Memory B cell (primary cell): ENCODE data around the gene SLC9A5.

Experiments
- ATAC-seq: fragments of 150-1000 bp; cut with Tn5 transposase; 2 replicates; pipeline ENCODE4 v1.10.0; 2021; ENCODE audit warnings: low read depth, mild to moderate bottlenecking, moderate library complexity
- DNase-seq, 2 donors: peaks; one replicate each; pipeline ENCODE4 v3.0.0; 2022; ENCODE audit warnings: low spot score in 2 of 2
- H3K27ac Mint-ChIP-seq: one replicate; pipeline ENCODE4 v1.8.0; 2022; ENCODE audit warnings: mild to moderate bottlenecking, moderate library complexity, mixed read lengths
- H3K27me3 Mint-ChIP-seq: one replicate; pipeline ENCODE4 v1.8.0; 2022; ENCODE audit warnings: mixed read lengths
- H3K36me3 Mint-ChIP-seq: one replicate; pipeline ENCODE4 v1.8.0; 2022; ENCODE audit warnings: mild to moderate bottlenecking, mixed read lengths
- H3K4me1 Mint-ChIP-seq: one replicate; pipeline ENCODE4 v1.8.0; 2022; ENCODE audit warnings: mixed read lengths
- H3K4me3 Mint-ChIP-seq: one replicate; pipeline ENCODE4 v1.8.0; 2022; ENCODE audit warnings: mild to moderate bottlenecking, moderate library complexity, mixed read lengths
- H3K9me3 Mint-ChIP-seq: one replicate; pipeline ENCODE4 v1.8.0; 2022; ENCODE audit warnings: mixed read lengths

Gene SLC9A5

DNA sequence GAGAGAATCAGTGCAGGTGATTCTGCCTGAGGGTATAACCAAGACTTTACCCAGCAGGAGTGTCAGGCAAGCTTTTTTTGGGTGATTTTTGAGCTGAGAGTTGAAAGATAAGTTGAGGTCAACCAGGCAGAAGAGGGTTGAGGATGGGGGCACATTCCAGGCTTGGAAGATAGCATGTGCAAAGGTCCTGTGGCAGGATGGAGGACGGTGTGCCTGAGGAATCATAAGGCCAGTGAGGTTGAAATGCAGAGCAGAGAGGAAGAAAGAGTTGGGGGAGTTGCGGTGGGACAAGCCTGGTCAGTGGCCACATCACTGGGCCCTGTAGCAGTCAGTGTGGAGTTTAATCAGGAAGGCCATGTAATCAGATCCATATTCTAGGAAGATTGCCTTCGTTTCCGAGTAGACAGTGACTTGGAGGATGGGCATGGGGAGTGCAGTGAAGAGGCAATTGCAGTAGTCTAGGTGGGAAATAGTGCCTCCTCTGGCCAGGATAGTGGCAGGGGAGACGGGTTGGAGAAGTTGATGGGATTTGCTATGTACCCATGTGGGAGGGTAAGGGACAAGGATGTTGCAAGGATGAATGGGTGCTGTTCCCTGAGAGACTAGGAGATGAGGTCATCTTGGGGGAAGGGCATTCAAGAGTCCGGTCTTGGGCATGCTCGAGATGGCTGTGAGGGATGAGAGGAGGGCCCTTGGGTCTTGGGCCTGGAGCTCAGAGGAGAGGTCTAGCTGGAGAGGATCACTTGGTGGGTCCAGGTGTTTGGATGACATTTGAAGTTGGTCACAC lies 34.5 kb downstream of the SLC9A5 start:
- H3K9me3 Mint-ChIP-seq: no peaks in the 10 kb centered on the region
- H3K27ac Mint-ChIP-seq: no peak overlapping the region
- no peaks in the 10 kb centered on the region for H3K4me1 Mint-ChIP-seq
- ATAC-seq (no peak), DNase-seq (no peak)
- H3K27me3 Mint-ChIP-seq: no peaks in the 10 kb centered on the region
- H3K36me3 Mint-ChIP-seq: no peaks in the 10 kb centered on the region
- no peak overlapping the region for H3K4me3 Mint-ChIP-seq

DNA sequence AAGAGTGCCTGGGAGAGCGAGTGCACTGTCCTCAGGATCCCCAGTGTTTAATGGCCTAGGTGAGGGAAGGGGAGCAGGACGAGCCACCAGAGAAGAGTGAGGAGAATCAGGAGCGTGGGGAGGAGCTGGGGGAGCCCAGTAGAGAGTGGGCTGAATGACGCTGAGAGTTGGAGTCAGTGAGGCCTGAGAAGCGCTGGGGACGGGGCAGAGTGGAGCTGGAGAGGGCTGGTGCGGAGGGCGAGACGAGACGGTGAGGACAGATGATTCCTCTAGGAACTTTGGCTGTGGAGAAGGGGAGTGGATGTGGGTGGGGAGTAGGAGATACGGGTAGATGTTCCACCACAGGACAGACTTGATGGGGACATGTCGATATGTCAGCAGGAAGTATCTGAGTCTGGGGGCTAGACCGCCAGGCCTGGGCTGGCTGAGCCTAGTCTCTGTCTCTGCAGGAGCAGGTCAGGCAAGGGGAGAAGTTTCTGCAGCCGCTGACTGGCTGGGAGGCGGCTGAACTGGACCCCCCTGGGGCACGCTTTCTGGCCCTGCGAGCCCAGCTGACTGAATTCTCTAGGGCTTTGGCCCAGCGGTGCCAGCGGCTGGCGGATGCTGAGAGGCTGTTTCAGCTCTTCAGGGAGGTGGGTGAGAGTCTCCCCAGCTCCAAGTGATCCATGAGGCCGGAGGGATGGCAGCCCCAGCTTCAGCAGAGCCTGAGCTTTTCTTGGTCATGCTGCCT lies 35.2 kb downstream of the SLC9A5 start:
- Mint-ChIP-seq H3K27ac (peak overlapping the region; percentile 0), H3K27me3 (no peaks in the 10 kb centered on the region), H3K4me1 (no peaks in the 10 kb centered on the region), H3K9me3 (no peaks in the 10 kb centered on the region), H3K4me3 (no peak overlapping the region), H3K36me3 (no peaks in the 10 kb centered on the region)
- DNase-seq (no peak), ATAC-seq (no peak)

DNA sequence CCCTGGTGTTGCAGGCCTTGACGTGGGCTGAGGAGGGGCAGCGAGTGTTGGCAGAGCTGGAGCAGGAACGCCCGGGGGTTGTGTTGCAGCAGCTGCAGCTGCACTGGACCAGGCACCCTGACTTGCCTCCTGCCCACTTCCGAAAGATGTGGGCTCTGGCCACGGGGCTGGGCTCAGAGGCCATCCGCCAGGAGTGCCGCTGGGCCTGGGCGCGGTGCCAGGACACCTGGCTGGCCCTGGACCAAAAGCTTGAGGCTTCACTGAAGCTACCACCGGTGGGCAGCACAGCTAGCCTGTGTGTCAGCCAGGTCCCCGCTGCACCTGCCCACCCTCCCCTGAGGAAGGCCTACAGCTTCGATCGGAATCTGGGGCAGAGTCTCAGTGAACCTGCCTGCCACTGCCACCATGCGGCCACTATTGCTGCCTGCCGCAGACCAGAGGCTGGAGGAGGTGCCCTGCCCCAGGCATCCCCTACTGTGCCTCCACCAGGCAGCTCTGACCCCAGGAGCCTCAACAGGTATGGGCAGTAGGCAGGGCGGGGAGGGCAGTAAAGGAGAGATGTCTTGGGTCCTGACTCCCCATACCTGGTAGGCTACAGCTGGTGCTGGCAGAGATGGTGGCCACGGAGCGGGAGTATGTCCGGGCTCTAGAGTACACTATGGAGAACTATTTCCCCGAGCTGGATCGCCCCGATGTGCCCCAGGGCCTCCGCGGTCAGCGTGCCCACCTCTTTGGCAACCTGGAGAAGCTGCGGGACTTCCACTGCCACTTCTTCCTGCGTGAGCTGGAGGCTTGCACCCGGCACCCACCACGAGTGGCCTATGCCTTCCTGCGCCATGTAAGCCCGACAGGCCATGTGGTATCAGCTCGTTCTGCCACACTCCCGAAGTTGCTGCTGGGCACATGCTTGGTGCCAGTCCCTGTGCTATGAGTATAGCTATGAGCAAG lies 36.2 kb downstream of the SLC9A5 start:
- Mint-ChIP-seq H3K27ac (no peak overlapping the region), H3K9me3 (no peaks in the 10 kb centered on the region), H3K4me1 (no peaks in the 10 kb centered on the region), H3K27me3 (no peaks in the 10 kb centered on the region), H3K4me3 (no peak overlapping the region), H3K36me3 (no peaks in the 10 kb centered on the region)
- peak; percentile 43 for ATAC-seq
- DNase-seq: no peak

DNA sequence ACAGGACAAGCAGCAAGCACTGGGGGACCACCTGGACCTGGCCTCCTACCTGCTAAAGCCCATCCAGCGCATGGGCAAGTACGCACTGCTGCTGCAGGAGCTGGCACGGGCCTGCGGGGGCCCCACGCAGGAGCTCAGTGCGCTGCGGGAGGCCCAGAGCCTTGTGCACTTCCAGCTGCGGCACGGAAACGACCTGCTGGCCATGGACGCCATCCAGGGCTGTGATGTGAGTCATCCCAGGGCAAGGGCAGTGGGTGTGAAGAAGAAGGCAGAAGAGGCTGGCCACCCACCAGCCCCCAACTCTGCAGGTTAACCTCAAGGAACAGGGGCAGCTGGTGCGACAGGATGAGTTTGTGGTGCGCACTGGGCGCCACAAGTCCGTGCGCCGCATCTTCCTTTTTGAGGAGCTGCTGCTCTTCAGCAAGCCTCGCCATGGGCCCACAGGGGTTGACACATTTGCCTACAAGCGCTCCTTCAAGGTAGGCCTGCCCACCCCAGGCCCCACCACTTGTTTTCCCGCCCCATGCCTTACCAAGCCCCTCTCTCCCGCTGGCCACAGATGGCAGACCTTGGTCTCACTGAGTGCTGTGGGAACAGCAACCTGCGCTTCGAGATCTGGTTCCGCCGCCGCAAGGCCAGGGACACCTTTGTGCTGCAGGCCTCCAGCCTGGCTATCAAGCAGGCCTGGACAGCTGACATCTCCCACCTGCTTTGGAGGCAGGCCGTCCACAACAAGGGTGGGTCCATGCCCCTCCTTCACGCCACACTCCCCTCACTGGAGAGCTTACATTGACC lies 37.9 kb downstream of the SLC9A5 start:
- Mint-ChIP-seq H3K27ac (no peak overlapping the region), H3K4me1 (no peaks in the 10 kb centered on the region), H3K4me3 (no peak overlapping the region), H3K36me3 (no peaks in the 10 kb centered on the region), H3K27me3 (no peaks in the 10 kb centered on the region), H3K9me3 (no peaks in the 10 kb centered on the region)
- ATAC-seq (no peak), DNase-seq (no peak)

DNA sequence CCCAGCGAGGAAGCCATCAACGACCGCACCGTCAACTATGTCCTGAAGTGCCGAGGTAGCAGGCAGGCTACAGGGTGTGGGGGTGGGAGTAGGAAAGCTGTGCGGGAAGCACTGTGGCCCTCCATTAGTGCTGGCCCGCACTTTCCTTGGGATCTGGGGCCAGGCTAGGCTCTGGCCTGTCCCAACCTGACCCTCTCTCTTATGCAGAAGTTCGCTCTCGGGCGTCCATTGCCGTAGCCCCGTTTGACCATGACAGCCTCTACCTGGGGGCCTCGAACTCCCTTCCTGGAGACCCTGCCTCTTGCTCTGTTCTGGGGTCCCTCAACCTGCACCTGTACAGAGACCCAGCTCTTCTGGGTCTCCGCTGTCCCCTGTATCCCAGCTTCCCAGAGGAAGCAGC lies 39.2 kb downstream of the SLC9A5 start:
- H3K4me1 Mint-ChIP-seq: no peaks in the 10 kb centered on the region
- no peaks in the 10 kb centered on the region for H3K36me3 Mint-ChIP-seq
- no peaks in the 10 kb centered on the region for H3K27me3 Mint-ChIP-seq
- DNase-seq (no peak), ATAC-seq (no peak)
- H3K9me3 Mint-ChIP-seq: no peaks in the 10 kb centered on the region
- no peak overlapping the region for H3K4me3 Mint-ChIP-seq
- no peak overlapping the region for H3K27ac Mint-ChIP-seq

DNA sequence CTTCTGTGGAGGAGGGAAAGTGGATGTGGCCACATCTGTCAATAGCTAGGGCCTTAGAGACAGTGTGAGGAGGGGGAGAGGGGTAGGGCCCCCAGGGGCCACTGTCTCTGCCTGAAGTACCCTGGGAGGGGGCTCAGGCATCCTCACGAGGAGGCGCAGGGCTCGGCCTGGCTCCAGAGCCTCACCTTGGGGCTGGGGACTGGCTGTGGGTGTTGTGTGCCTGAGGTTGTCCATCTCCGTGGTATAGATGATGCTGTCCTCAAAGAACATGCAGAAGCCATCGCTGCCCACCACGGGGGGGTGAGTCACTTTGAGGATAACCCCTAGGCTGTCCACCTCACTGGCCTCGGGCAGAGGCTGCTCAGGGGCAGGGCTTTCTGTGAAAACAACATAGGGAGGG lies 42.7 kb downstream of the SLC9A5 start:
- no peak overlapping the region for H3K4me3 Mint-ChIP-seq
- H3K4me1 Mint-ChIP-seq: no peaks in the 10 kb centered on the region
- no peak for DNase-seq
- H3K36me3 Mint-ChIP-seq: no peaks in the 10 kb centered on the region
- no peaks in the 10 kb centered on the region for H3K27me3 Mint-ChIP-seq
- no peak for ATAC-seq
- H3K27ac Mint-ChIP-seq: no peak overlapping the region
- H3K9me3 Mint-ChIP-seq: no peaks in the 10 kb centered on the region

DNA sequence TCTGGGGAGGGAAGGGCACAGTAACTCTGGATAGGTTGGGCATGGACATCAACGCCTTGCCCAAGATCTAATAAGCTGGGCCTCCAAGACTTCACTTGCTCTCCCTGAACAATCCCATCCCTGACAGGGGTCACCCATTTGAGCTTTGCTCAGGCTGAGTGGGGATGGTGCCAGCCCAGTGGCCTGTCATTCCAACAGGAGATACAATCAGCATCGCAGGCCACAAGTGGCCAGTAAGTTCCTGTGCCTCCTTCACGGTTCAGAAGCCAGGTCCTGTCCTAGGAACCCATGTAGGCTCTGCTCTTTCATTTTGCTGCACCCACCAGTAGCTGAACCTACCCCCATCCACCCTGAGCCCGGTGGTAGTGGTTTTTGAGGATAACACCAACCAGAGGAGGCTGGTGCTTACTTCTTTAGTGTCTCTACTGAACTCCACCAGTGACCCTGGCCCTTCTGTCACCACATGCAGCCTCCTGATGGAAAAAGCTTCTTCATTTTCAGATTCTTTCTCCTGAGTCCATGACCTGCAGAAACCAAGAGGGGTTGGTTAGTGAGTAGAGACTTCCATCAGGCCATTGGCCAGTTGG lies 45.5 kb downstream of the SLC9A5 start:
- Mint-ChIP-seq H3K36me3 (no peaks in the 10 kb centered on the region), H3K27ac (no peak overlapping the region), H3K9me3 (no peaks in the 10 kb centered on the region), H3K27me3 (peaks cover 6% of the 10 kb centered on the region), H3K4me1 (no peaks in the 10 kb centered on the region), H3K4me3 (no peak overlapping the region)
- ATAC-seq (no peak), DNase-seq (no peak)

DNA sequence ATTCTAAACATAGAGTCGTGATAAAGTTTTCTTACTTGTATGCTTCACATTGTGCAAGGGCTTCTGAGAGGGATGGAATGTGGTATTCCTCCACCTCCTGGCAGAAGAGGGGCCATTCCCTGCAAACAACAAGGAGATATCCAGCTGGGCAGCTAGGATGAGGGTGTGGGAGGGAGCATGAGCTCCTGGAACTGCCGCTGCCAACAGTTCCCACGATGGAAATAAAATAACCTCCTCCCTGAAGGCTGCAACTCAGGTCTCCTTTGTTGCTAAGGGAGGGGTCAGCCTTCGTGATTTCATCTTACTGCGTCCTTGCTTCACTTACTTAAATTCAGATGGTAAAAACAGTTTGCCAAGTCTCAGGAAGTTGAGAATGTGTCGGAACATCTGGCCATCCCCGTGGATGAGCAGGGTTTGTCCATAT lies 46.2 kb downstream of the SLC9A5 start:
- no peaks in the 10 kb centered on the region for H3K9me3 Mint-ChIP-seq
- ATAC-seq: no peak
- H3K4me1 Mint-ChIP-seq: no peaks in the 10 kb centered on the region
- H3K27ac Mint-ChIP-seq: no peak overlapping the region
- H3K36me3 Mint-ChIP-seq: no peaks in the 10 kb centered on the region
- no peak for DNase-seq
- no peak overlapping the region for H3K4me3 Mint-ChIP-seq
- H3K27me3 Mint-ChIP-seq: peaks cover 6% of the 10 kb centered on the region

DNA sequence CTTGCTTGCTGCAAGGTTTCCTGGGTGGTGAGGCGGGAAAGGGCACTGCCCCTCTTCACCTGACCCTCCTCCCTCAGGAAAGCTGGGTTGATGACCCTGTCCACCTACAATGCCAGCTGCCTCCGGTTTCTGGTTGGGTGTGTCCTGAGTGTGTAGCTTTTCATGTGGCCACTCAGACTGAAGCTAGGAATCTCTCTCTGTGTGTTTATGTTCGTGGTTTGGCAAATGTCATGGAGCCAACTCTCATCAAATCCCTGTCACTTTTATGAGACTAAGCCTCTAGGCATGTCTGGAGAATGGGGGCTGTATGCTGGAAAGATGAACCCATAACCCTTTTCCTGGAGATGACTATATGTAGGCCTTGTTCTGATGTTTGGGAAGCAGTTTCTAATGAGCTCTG lies 47.6 kb downstream of the SLC9A5 start:
- Mint-ChIP-seq H3K27me3 (peaks cover 9% of the 10 kb centered on the region), H3K27ac (no peak overlapping the region), H3K36me3 (no peaks in the 10 kb centered on the region), H3K4me1 (no peaks in the 10 kb centered on the region), H3K9me3 (no peaks in the 10 kb centered on the region), H3K4me3 (no peak overlapping the region)
- ATAC-seq: no peak
- no peak for DNase-seq

DNA sequence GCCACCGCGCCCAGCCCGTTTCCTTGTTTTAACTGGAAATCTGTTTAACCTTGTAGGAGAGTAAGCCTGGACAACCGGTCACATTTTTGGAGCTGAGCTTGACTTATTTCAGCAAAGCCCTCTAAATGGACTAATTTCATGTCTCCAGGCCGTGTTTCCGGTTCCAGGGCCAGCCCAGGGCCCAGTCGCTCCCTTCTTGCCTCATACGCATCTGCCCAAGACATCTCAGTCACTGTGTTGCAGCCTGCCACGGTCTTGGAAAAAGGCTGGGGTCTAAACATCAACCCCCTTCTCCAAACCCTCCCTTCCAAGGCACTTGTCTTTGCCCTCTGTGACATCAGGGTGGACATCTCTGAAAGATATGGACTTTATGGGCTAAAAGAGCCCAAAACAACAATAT lies 49.5 kb downstream of the SLC9A5 start:
- no peaks in the 10 kb centered on the region for H3K36me3 Mint-ChIP-seq
- no peak for ATAC-seq
- DNase-seq: no peak
- no peaks in the 10 kb centered on the region for H3K9me3 Mint-ChIP-seq
- H3K4me1 Mint-ChIP-seq: no peaks in the 10 kb centered on the region
- no peak overlapping the region for H3K27ac Mint-ChIP-seq
- peaks cover 9% of the 10 kb centered on the region for H3K27me3 Mint-ChIP-seq
- no peak overlapping the region for H3K4me3 Mint-ChIP-seq

DNA sequence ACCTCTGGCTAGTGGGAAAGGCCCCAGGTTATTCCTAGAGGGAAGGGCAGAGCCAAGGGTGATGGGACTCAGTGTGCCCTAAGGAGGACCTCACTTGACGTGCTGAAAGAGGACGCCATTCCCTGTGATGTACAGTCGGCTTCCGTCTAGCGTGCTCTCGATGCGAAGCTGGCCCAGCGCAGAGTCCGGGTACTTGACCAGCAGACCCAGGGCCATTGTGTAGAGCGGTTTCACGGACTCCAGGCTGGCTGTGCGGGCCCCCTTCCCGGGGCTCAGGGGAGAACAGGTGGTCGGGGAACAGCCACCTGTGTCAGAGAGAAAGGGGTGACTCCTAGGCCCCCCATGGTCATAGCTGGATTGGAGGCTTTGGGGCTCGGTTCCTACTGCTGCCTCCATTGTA lies 50.5 kb downstream of the SLC9A5 start:
- DNase-seq: no peak
- Mint-ChIP-seq H3K36me3 (no peaks in the 10 kb centered on the region), H3K27ac (no peak overlapping the region)

DNA sequence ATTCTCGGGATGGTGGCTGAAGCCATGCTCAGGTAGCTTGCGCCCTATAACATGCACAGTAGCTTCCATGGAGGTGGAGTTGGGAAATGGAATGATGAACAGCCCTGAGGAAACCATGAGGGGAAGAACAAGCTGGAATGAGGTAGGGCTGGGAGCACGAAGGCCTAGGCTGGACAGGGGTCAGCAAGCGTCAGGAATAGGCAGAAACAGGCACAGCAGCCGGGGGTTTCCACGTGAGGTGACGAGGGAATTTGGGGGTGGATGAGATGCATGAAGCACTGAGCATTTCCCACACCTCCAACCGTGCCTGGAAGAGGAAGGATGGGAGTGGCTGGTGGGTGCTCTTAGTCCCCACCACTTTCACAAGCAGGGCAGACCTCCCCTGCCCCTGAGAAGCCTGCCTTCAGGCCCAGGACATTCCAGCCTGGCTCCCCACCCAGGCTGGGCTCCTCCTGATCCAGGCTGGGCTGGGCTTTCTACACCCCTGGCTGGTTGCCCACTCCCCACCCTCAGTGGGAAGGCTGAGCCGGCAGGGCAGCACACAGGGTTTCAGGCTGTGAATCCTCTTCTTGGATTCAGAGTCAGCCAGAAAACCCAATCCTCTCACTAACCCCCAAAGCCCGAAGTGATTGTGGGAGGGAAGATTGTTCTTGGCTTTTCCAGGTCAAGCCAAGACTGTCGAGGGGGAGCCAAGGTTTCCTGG lies 52.5 kb downstream of the SLC9A5 start:
- Mint-ChIP-seq H3K27ac (no peak overlapping the region), H3K4me1 (no peaks in the 10 kb centered on the region), H3K4me3 (no peak overlapping the region), H3K27me3 (peaks cover 12% of the 10 kb centered on the region), H3K36me3 (no peaks in the 10 kb centered on the region), H3K9me3 (no peaks in the 10 kb centered on the region)
- DNase-seq (no peak), ATAC-seq (no peak)

More for the DNA sequence above, 50.5 kb downstream of the SLC9A5 start:
- Mint-ChIP-seq H3K27me3 (peaks cover 12% of the 10 kb centered on the region), H3K4me3 (no peak overlapping the region), H3K4me1 (no peaks in the 10 kb centered on the region), H3K9me3 (no peaks in the 10 kb centered on the region)
- no peak for ATAC-seq

DNA sequence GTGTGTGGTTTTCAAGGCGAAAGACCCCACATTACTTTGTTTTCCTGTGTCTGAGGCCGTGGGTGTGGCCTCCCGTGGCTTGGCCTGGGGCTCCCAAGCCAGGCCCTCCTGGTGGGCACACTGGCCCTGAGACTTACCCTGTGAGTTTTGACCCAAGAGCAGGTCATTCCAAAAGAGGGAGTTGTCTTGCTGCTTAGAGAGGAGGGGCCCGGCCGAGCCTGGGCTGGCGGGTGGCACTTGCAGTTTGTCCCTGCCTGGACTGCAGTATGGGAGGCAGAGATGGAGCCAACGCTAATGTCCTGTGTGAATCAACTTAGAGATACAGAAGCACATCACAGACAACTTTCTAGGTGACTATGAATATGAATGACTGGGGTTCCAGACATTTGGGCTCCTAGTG lies 53.3 kb downstream of the SLC9A5 start:
- ATAC-seq: no peak
- H3K27me3 Mint-ChIP-seq: peaks cover 12% of the 10 kb centered on the region
- no peak overlapping the region for H3K27ac Mint-ChIP-seq
- DNase-seq: no peak
- H3K4me3 Mint-ChIP-seq: no peak overlapping the region
- H3K36me3 Mint-ChIP-seq: no peaks in the 10 kb centered on the region
- H3K9me3 Mint-ChIP-seq: no peaks in the 10 kb centered on the region
- H3K4me1 Mint-ChIP-seq: no peaks in the 10 kb centered on the region
